A673 (cell line): ENCODE measurements around the gene SLC38A3.

ENCODE experiments used
- EZH2 ChIP-seq: fragments of 200-600 bp; sonication (generic); IDR thresholded peaks from 2 replicates; pipeline ENCODE4 v1.6.1; 2017; ENCODE audit warnings: borderline replicate concordance, low read depth, mild to moderate bottlenecking, mixed read lengths, antibody characterized with exemption, low read length; ENCODE audit not compliant: poor library complexity, severe bottlenecking
- TF ChIP-seq, protein P1 (sequence below): fragments of 300-800, 200-600 bp; sonication (generic); conservative IDR thresholded peaks from 2 replicates; pipeline ENCODE4 v1.5.1; 2017; ENCODE audit warnings: low read depth, mild to moderate bottlenecking, antibody characterized with exemption, low read length, moderate library complexity, mixed read lengths

GRCh38 chr3:50167069-50167840 is 37.8 kb upstream of the SLC38A3 start:
- TF ChIP-seq, protein P1, sequence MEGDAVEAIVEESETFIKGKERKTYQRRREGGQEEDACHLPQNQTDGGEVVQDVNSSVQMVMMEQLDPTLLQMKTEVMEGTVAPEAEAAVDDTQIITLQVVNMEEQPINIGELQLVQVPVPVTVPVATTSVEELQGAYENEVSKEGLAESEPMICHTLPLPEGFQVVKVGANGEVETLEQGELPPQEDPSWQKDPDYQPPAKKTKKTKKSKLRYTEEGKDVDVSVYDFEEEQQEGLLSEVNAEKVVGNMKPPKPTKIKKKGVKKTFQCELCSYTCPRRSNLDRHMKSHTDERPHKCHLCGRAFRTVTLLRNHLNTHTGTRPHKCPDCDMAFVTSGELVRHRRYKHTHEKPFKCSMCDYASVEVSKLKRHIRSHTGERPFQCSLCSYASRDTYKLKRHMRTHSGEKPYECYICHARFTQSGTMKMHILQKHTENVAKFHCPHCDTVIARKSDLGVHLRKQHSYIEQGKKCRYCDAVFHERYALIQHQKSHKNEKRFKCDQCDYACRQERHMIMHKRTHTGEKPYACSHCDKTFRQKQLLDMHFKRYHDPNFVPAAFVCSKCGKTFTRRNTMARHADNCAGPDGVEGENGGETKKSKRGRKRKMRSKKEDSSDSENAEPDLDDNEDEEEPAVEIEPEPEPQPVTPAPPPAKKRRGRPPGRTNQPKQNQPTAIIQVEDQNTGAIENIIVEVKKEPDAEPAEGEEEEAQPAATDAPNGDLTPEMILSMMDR, result no peak
- no peak for TF ChIP-seq EZH2
